ENCODE results near the gene CBFA2T2. TPM values are rescaled to one million over a fixed set of nuclear protein-coding genes. Genes with fewer than 3 reads are reported as not detected.
A peak's percentile ranks its signal among the peaks of the same experiment; 100 is the strongest.
"Not testable (repeated sequence)": the region's sequence is repeated elsewhere in the genome, so short reads cannot be mapped to it uniquely, and the experiment has no call there.

CBFA2T2 gene
- polyA plus RNA-seq, 3 donors, result 1.7 to 9.7 (median 4.9) TPM

DNA sequence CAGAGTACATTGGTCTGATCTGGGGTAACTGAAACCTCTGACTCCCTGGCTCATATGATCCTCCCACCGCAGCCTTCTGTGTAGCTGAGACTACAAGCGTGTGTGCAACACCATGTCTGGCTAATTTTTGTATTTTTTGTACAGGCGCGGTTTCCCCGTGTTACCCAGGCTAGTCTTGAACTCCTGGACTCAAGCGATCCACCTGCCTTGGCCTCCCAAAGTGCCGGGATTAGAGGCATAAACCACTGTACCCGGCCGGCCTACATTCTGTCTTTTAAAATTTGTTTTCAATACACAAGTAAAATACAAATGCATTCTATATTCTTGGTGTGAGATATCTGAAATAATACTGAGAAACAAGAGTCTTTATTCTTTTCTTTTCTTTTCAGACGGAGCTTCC, 1.7 kb upstream of the CBFA2T2 start:
- Mint-ChIP-seq H3K4me1 (peaks cover 16% of the 10 kb centered on the region), H3K27ac (peak overlapping the region in 6 of 7 donors; percentile 10 to 97 (median 56)), H3K4me3 (no peak overlapping the region), H3K9me3 (peaks cover 0 to 3% (median 0%) of the 10 kb centered on the region in 7 donors), H3K36me3 (peaks cover 1 to 3% of the 10 kb centered on the region in 2 donors), H3K27me3 (ENCODE audit: low read depth in 3 of 3) (peaks cover 0 to 2% (median 0%) of the 10 kb centered on the region in 3 donors)
- no peaks in the 10 kb centered on the region for H3K27me3 ChIP-seq (ENCODE audit: control insufficient read depth in 2 of 2, insufficient read depth in 2 of 2, low read length in 2 of 2)
- TF ChIP-seq, protein P1, sequence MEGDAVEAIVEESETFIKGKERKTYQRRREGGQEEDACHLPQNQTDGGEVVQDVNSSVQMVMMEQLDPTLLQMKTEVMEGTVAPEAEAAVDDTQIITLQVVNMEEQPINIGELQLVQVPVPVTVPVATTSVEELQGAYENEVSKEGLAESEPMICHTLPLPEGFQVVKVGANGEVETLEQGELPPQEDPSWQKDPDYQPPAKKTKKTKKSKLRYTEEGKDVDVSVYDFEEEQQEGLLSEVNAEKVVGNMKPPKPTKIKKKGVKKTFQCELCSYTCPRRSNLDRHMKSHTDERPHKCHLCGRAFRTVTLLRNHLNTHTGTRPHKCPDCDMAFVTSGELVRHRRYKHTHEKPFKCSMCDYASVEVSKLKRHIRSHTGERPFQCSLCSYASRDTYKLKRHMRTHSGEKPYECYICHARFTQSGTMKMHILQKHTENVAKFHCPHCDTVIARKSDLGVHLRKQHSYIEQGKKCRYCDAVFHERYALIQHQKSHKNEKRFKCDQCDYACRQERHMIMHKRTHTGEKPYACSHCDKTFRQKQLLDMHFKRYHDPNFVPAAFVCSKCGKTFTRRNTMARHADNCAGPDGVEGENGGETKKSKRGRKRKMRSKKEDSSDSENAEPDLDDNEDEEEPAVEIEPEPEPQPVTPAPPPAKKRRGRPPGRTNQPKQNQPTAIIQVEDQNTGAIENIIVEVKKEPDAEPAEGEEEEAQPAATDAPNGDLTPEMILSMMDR (IDR thresholded peaks at IDR 0.05), result no peak
- peaks cover 12 to 15% of the 10 kb centered on the region in 2 donors for H3K4me1 ChIP-seq (ENCODE audit: control insufficient read depth in 1 of 2, insufficient read depth in 2 of 2, low read length in 2 of 2)
- H3K4me3 ChIP-seq (replicated peaks in 1 of 3; ENCODE audit: low read depth in 2 of 3, low read length in 3 of 3), result no peak overlapping the region
- H3K4me2 ChIP-seq (replicated peaks; ENCODE audit: extremely low read depth, low read length, poor library complexity, severe bottlenecking), result no peak overlapping the region
- H4K20me1 ChIP-seq (ENCODE audit: insufficient read depth, low read length), result peaks cover 4% of the 10 kb centered on the region
- H3K9ac ChIP-seq (ENCODE audit: insufficient read depth, low read length, poor library complexity, severe bottlenecking), result no peak overlapping the region
- no peak overlapping the region for H3K27ac ChIP-seq (ENCODE audit: low read depth in 1 of 2, low read length in 2 of 2)
- H2AFZ ChIP-seq (ENCODE audit: insufficient read depth, low read depth, low read length, poor library complexity, severe bottlenecking), result peak overlapping the region; percentile 22
- H3K36me3 ChIP-seq (replicated peaks in 1 of 2; ENCODE audit: control insufficient read depth in 1 of 2, insufficient read depth in 2 of 2, low read length in 2 of 2), result no peaks in the 10 kb centered on the region
- DNase-seq, result no peak
- H3K9me3 ChIP-seq (replicated peaks in 1 of 2; ENCODE audit: control insufficient read depth in 1 of 2, insufficient read depth in 1 of 2, low read length in 2 of 2), result no peaks in the 10 kb centered on the region
- 96% methylated on average over 5 of the region's 10 CpGs for WGBS (ENCODE audit: insufficient coverage)
- peaks cover 28% of the 10 kb centered on the region for H3K79me2 ChIP-seq (ENCODE audit: insufficient read depth, low read length)
- intact Hi-C loops (cut with micrococcal nuclease), result loop anchor here (5.0 to 10.0 kb wide), 2 partner anchors 177 to 504 kb away; partner anchors contain the start of genes ACTL10 (in 2 of the 2), C20orf144 (in 2 of the 2) and RALY (in 1 of the 2)

DNA sequence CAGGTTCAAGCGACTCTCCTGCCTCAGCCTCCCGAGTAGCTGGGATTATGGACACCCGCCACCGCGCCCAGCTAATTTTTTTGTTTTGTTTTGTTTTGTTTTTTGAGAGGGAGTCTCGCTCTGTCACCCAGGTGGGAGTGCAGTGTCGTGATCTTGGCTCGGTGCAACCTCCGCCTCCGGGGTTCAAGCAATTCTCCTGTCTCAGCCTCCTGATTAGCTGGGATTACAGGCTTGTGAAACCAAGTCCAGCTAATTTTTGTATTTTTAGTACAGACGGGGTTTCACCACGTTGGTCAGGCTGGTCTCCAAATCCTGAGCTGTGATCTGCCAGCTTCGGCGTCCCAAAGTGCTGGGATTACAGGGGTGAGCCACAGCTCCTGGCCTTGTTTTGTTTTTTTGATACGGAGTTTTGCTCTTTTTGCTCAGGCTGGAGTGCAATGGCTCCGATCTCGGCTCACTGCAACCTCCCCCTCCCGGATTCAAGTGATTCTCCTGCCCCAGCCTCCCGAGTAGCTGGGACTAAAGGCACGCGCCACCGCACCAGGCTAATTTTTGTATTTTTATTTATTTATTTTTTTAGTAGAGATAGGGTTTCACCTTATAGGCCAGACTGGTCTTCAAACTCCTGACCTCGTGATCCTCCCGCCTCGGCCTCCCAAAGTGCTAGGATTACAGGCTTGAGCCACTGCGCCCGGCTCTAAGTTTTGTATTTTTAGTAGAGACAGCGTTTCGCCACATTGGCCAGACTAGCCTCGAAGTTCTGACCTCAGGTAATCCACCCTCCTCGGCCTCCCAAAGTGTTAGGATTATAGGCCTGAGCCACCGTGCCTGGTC, 1.0 kb upstream of the CBFA2T2 start:
- H3K4me3 Mint-ChIP-seq; H3K27me3 Mint-ChIP-seq (ENCODE audit: low read depth in 3 of 3); H3K9me3 ChIP-seq (replicated peaks in 1 of 2; ENCODE audit: control insufficient read depth in 1 of 2, insufficient read depth in 1 of 2, low read length in 2 of 2); H3K36me3 Mint-ChIP-seq; H3K27me3 ChIP-seq (ENCODE audit: control insufficient read depth in 2 of 2, insufficient read depth in 2 of 2, low read length in 2 of 2); DNase-seq; H3K9me3 Mint-ChIP-seq; H3K36me3 ChIP-seq (replicated peaks in 1 of 2; ENCODE audit: control insufficient read depth in 1 of 2, insufficient read depth in 2 of 2, low read length in 2 of 2); H4K20me1 ChIP-seq (ENCODE audit: insufficient read depth, low read length): not testable (repeated sequence)
- peaks cover 35% of the 10 kb centered on the region for H3K79me2 ChIP-seq (ENCODE audit: insufficient read depth, low read length)
- peak overlapping the region; percentile 58 to 72 (median 61) for H3K4me3 ChIP-seq (replicated peaks in 1 of 3; ENCODE audit: low read depth in 2 of 3, low read length in 3 of 3)
- H3K27ac Mint-ChIP-seq, result peak overlapping the region; percentile 78 to 97 (median 89)
- peaks cover 18% of the 10 kb centered on the region for H3K4me1 Mint-ChIP-seq
- peaks cover 12 to 15% of the 10 kb centered on the region in 2 donors for H3K4me1 ChIP-seq (ENCODE audit: control insufficient read depth in 1 of 2, insufficient read depth in 2 of 2, low read length in 2 of 2)
- H3K27ac ChIP-seq (ENCODE audit: low read depth in 1 of 2, low read length in 2 of 2), result peak overlapping the region; percentile 91 to 97
- H3K9ac ChIP-seq (ENCODE audit: insufficient read depth, low read length, poor library complexity, severe bottlenecking), result peak overlapping the region; percentile 88
- WGBS (ENCODE audit: insufficient coverage), result 96% methylated on average over 22 of the region's 32 CpGs
- intact Hi-C loops (cut with micrococcal nuclease), result loop anchor here (5.0 to 10.0 kb wide), 2 partner anchors 176 to 503 kb away; partner anchors contain the start of genes ACTL10 (in 2 of the 2), C20orf144 (in 2 of the 2) and RALY (in 1 of the 2)
- H3K4me2 ChIP-seq (replicated peaks; ENCODE audit: extremely low read depth, low read length, poor library complexity, severe bottlenecking), result peak overlapping the region; percentile 70
- H2AFZ ChIP-seq (ENCODE audit: insufficient read depth, low read depth, low read length, poor library complexity, severe bottlenecking), result peak overlapping the region; percentile 81

Data from CD14-positive monocyte (primary cell).